HG02981 (cell line): ENCODE data around the gene NR5A1.

Source experiments
- ATAC-seq: cut with Tn5 transposase; IDR thresholded peaks from one replicate; pipeline ENCODE4 v1.9.1; 2021; ENCODE audit warnings: mild to moderate bottlenecking, moderate library complexity; ENCODE audit not compliant: unreplicated experiment

Gene NR5A1

GRCh38 chr9:124467410-124468060 lies 39.7 kb downstream of the NR5A1 start:
- no peak for ATAC-seq

- no peak for ATAC-seq
These were observed 41.5 kb downstream of the NR5A1 start for GRCh38 chr9:124465736-124466135.

GRCh38 chr9:124462739-124463138 lies 44.5 kb downstream of the NR5A1 start:
- ATAC-seq: no peak

- ATAC-seq: no peak
These were observed 48.8 kb downstream of the NR5A1 start for GRCh38 chr9:124458441-124458840.

- no peak for ATAC-seq
These were observed 49.2 kb downstream of the NR5A1 start for GRCh38 chr9:124457887-124458431.

GRCh38 chr9:124457079-124457886 lies 49.9 kb downstream of the NR5A1 start:
- no peak for ATAC-seq

GRCh38 chr9:124456341-124457078 lies 50.7 kb downstream of the NR5A1 start:
- no peak for ATAC-seq

- no peak for ATAC-seq
These were observed 51.4 kb downstream of the NR5A1 start for GRCh38 chr9:124455820-124456219.

- no peak for ATAC-seq
These were observed 52.3 kb downstream of the NR5A1 start for GRCh38 chr9:124454791-124455443.

GRCh38 chr9:124454296-124454695 lies 52.9 kb downstream of the NR5A1 start:
- ATAC-seq: no peak

- no peak for ATAC-seq
These were observed 53.5 kb downstream of the NR5A1 start for GRCh38 chr9:124453586-124454191.

GRCh38 chr9:124452841-124453585 lies 54.2 kb downstream of the NR5A1 start:
- ATAC-seq: no peak

- ATAC-seq: no peak
These were observed 54.9 kb downstream of the NR5A1 start for GRCh38 chr9:124452326-124452725.

GRCh38 chr9:124450931-124451661 lies 56.1 kb downstream of the NR5A1 start:
- no peak for ATAC-seq

- ATAC-seq: no peak
These were observed 56.8 kb downstream of the NR5A1 start, which contains the start of gene ADGRD2 for GRCh38 chr9:124450241-124450924. Gene ADGRD2 (plus strand): TSS chr9:124450451. CDS start chr9:124451667, 1,216 bp downstream.

GRCh38 chr9:124449381-124450151 lies 57.6 kb downstream of the NR5A1 start:
- no peak for ATAC-seq

- ATAC-seq: no peak
These were observed 59.2 kb downstream of the NR5A1 start for GRCh38 chr9:124448019-124448418.

GRCh38 chr9:124447297-124447661 lies 59.9 kb downstream of the NR5A1 start:
- ATAC-seq: no peak
